ENCODE results near the gene SNPH.

Gene SNPH

DNA sequence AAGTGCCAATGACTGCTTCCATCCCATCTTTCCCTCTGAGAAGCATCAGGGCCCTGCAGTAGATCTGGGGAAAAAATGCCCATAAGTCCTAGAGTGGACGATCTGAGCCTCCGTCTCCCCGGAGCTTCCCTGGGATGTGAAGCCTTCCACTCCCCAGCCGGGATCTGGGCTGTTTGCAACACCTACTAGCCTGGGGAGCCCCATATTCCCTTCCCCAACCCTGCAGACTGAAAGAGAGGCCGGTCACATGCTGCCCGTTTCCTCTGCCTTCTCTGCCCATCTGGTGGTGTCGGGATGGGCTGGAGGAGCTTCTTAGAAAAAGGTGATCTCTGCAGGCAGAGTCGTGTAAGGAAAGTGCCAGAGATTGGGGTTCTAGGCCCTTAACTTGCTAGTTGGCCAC lies 1.1 kb downstream of the SNPH start:
- DNase-seq (ENCODE audit: low read depth) = no peak
- H3K4me3 ChIP-seq (ENCODE audit: low read depth, low read length) = no peak overlapping the region
- no peak for TF ChIP-seq CTCF (IDR thresholded peaks at IDR 0.05; ENCODE audit: insufficient read depth, low read depth, low read length, missing control alignments)

DNA sequence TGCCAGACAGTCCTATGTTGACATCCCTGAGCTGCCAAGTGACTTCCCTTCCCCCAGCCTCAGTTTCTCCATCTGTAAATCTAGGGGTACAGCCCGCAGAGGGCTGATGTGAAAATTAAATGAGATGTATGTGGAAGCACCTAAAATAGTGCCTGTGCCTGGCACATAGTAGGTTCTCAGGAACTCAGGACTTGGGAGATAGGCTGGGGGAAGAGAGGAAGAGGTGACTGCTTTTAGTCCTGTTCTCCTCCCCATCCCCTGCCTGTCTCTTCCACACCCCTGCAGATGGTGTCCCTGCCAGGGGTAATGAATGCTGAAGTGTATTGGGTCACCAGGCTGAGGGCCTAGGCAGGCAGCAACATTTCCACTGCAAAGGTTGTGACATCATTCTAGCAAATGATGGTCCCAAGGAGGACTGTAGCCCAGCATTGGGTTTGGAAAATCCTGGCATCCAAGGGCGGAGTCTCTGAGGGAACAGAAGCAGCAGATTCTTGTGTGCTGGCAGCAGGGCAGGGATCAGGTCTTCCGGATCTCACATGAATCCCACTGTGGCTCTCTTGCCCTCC lies 1.8 kb downstream of the SNPH start:
- H3K4me3 ChIP-seq (ENCODE audit: low read depth, low read length) = no peak overlapping the region
- TF ChIP-seq CTCF (IDR thresholded peaks at IDR 0.05; ENCODE audit: insufficient read depth, low read depth, low read length, missing control alignments) = no peak
- DNase-seq (ENCODE audit: low read depth) = no peak

DNA sequence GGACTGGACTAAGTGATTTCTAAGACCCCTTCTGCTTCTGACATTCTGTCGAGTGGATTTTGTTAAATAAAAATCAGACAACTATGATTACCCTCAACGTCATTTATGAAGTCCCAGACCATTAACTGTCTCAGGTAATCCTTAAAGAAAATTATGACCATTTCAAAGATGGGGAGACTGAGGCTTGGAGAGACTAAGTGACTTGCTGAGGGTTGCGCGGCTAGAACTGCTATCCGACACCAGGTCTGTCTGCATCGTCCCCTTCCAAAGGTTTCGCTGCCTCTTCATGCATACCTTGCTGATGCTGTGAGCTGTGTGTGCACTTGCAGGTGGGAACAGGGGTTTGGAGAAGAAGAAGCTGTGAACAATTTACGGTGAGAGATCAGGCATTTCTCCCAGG lies 3.1 kb downstream of the SNPH start:
- no peak overlapping the region for H3K4me3 ChIP-seq (ENCODE audit: low read depth, low read length)
- no peak for TF ChIP-seq CTCF (IDR thresholded peaks at IDR 0.05; ENCODE audit: insufficient read depth, low read depth, low read length, missing control alignments)
- no peak for DNase-seq (ENCODE audit: low read depth)

DNA sequence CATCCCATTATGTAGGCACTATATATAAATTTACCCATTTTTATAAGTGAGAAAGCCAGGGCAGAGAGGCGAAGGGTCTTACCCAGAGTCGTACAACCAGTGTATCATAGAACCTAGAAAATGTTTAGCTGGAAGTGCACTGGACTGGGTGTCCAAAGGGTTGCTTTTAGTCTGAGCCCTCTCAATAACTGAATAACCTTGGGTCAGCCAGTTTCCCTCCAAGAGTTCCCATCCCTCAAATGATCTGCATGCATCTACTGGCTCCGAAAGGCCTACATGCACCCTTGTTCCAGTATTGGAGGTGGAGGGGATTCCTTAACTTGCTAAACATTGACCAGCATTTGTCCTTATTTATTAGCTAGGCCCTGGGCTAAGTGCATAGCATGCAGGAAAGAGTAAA lies 3.8 kb downstream of the SNPH start:
- DNase-seq (ENCODE audit: low read depth) = no peak
- no peak overlapping the region for H3K4me3 ChIP-seq (ENCODE audit: low read depth, low read length)
- no peak for TF ChIP-seq CTCF (IDR thresholded peaks at IDR 0.05; ENCODE audit: insufficient read depth, low read depth, low read length, missing control alignments)

DNA sequence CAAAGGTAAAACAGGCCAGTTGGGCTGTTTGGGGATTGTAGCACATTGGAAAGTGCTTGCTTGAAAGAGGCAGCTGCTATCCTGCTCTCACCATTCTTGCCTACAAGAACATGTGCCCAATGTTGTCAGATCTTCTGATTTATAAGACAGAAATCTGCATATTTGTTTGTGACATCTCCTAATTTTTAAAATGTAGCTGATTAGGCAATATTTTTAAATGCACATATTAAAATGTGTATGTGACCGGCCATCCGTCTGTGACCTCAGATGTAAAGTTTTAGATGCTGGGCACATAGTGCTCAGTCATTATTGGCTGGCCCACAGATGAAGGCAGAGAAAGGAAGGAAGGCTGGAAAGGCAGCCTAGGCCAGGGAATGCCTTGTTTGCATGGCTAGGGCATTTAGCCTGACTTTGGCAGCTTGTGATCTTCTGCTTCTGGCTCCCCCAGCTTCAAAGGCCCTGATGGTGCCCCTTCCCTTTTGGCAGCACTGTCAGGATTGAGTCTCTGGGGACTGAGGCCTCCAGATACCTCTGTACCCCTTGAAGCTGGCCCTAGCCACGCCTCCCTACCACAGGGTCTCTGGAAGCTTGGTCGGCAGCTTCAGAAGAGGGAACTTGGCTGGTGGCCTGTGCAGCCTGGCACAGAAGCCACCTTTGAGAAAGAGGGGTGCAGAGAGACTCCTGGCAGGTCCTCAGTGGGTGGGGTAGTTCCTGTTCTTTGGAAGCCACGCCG lies 6.4 kb downstream of the SNPH start:
- no peak for TF ChIP-seq CTCF (IDR thresholded peaks at IDR 0.05; ENCODE audit: insufficient read depth, low read depth, low read length, missing control alignments)
- DNase-seq (ENCODE audit: low read depth) = no peak
- no peak overlapping the region for H3K4me3 ChIP-seq (ENCODE audit: low read depth, low read length)

- no peak for TF ChIP-seq CTCF (IDR thresholded peaks at IDR 0.05; ENCODE audit: insufficient read depth, low read depth, low read length, missing control alignments)
- no peak overlapping the region for H3K4me3 ChIP-seq (ENCODE audit: low read depth, low read length)
Observed at GRCh38 chr20:1273366-1273765, 7.3 kb downstream of the SNPH start.

More at GRCh38 chr20:1273366-1273765, 7.3 kb downstream of the SNPH start:
- no peak for DNase-seq (ENCODE audit: low read depth)
